Measurements from ENCODE around the gene GCDH. TPM values are rescaled to one million over a fixed set of nuclear protein-coding genes. Genes with fewer than 3 reads are reported as not detected.

GCDH gene
- total RNA-seq, 4 donors from 2014 or later: 31.2 to 63.7 (median 46.7) TPM

- intact Hi-C loops (cut with DNase I): loop anchor here (10.0 kb wide), 1 partner anchor 54 kb away; the partner anchor contains the start of genes CALR and FARSA
- Histone ChIP-seq H3K36me3 (peaks cover 8 to 9% of the 10 kb centered on the region in 2 donors), H3K9me3 (no peaks in the 10 kb centered on the region), H3K4me3 (replicated peaks in 1 of 3) (peak within 1 kb of the TSS in 2 of 3 donors; percentile 55 to 72), H3K27ac (peak within 1 kb of the TSS; percentile 69 to 86 (median 79)), H3K4me1 (peaks cover 14 to 21% of the 10 kb centered on the region in 2 donors), H3K27me3 (no peaks in the 10 kb centered on the region)
- TF ChIP-seq CTCF (IDR thresholded peaks at IDR 0.05) (no peak), POLR2A (IDR thresholded peaks at IDR 0.05) (peak in 1 of 2 donors; percentile 94)
- 0% methylated on average over 26 to 34 of the region's 38 CpGs for WGBS, 2 donors
- peak; percentile 99 for DNase-seq
Measured at GRCh38 chr19:12881172-12881808, 9.7 kb upstream of the GCDH start, which contains the start of gene DNASE2. TSS of gene DNASE2 (minus strand) at chr19:12881449. CDS start at chr19:12881375, 74 bp downstream.

- no peak overlapping the region for H3K27ac ChIP-seq
Measured at GRCh38 chr19:12882589-12882988, 8.4 kb upstream of the GCDH start.

GRCh38 chr19:12884202-12884601, 6.8 kb upstream of the GCDH start:
- Histone ChIP-seq H3K27ac (no peak overlapping the region), H3K36me3 (no peaks in the 10 kb centered on the region), H3K27me3 (no peaks in the 10 kb centered on the region), H3K9me3 (no peaks in the 10 kb centered on the region), H3K4me3 (replicated peaks in 1 of 3) (no peak overlapping the region), H3K4me1 (peaks cover 14 to 21% of the 10 kb centered on the region in 2 donors)
- WGBS, 2 donors: 94 to 97% methylated on average over 2 to 3 of the region's 3 CpGs
- no peak for DNase-seq
- TF ChIP-seq POLR2A (IDR thresholded peaks at IDR 0.05) (no peak), CTCF (IDR thresholded peaks at IDR 0.05) (no peak)
- intact Hi-C loops (cut with DNase I): loop anchor here (10.0 kb wide), 1 partner anchor 51 kb away; the partner anchor contains the start of genes CALR and FARSA

More at GRCh38 chr19:12882589-12882988, 8.4 kb upstream of the GCDH start:
- TF ChIP-seq POLR2A (IDR thresholded peaks at IDR 0.05) (no peak), CTCF (IDR thresholded peaks at IDR 0.05) (no peak)
- Histone ChIP-seq H3K27me3 (no peaks in the 10 kb centered on the region), H3K4me3 (replicated peaks in 1 of 3) (no peak overlapping the region), H3K36me3 (peaks cover 8 to 9% of the 10 kb centered on the region in 2 donors), H3K4me1 (peaks cover 14 to 21% of the 10 kb centered on the region in 2 donors), H3K9me3 (no peaks in the 10 kb centered on the region)
- WGBS, 2 donors: 95 to 96% methylated on average over 3 of the region's 3 CpGs
- DNase-seq: no peak
- intact Hi-C loops (cut with DNase I): loop anchor here (10.0 kb wide), 1 partner anchor 52 kb away; the partner anchor contains the start of genes CALR and FARSA

GRCh38 chr19:12884627-12884925, 6.4 kb upstream of the GCDH start:
- TF ChIP-seq CTCF (IDR thresholded peaks at IDR 0.05) (no peak), POLR2A (IDR thresholded peaks at IDR 0.05) (no peak)
- intact Hi-C loops (cut with DNase I): loop anchor here (10.0 kb wide), 1 partner anchor 50 kb away; the partner anchor contains the start of genes CALR and FARSA
- H3K27ac ChIP-seq: no peak overlapping the region
- no peak for DNase-seq
- H3K36me3 ChIP-seq: no peaks in the 10 kb centered on the region
- no peak overlapping the region for H3K4me3 ChIP-seq (replicated peaks in 1 of 3)
- 66 to 73% methylated on average over 12 of the region's 12 CpGs for WGBS, 2 donors
- peaks cover 14 to 21% of the 10 kb centered on the region in 2 donors for H3K4me1 ChIP-seq
- no peaks in the 10 kb centered on the region for H3K9me3 ChIP-seq
- no peaks in the 10 kb centered on the region for H3K27me3 ChIP-seq
